Endothelial cell of umbilical vein (primary cell): Measurements from ENCODE around the gene ALDH1L1.

Experiments used
- EZH2 ChIP-seq: IDR thresholded peaks from 2 replicates; pipeline ENCODE4 v1.6.1; 2012; ENCODE audit warnings: borderline replicate concordance, low read depth, mild to moderate bottlenecking, moderate library complexity, low read length, inconsistent platforms; ENCODE audit not compliant: severe bottlenecking
- FOS ChIP-seq: IDR thresholded peaks from 2 replicates; pipeline ENCODE4 v1.6.1; 2011; ENCODE audit warnings: mild to moderate bottlenecking, low read length, moderate library complexity, borderline replicate concordance; ENCODE audit not compliant: insufficient read depth
- JUN ChIP-seq: IDR thresholded peaks from 2 replicates; pipeline ENCODE4 v1.6.1; 2011; ENCODE audit warnings: borderline replicate concordance, low read depth; ENCODE audit not compliant: insufficient read length, insufficient read depth
- MYC ChIP-seq: IDR thresholded peaks from one replicate; pipeline ENCODE4 v1.6.1; 2011; ENCODE audit warnings: mild to moderate bottlenecking, low read depth, low read length
- POLR2A ChIP-seq: IDR thresholded peaks from 2 replicates; pipeline ENCODE4 v1.6.1; 2012; ENCODE audit warnings: low read depth, mild to moderate bottlenecking, control low read depth, low read length
- POLR2AphosphoS5 ChIP-seq: IDR thresholded peaks from 2 replicates; pipeline ENCODE4 v1.6.1; 2012; ENCODE audit warnings: low read depth, mild to moderate bottlenecking, control low read depth, low read length, moderate library complexity; ENCODE audit not compliant: insufficient read depth
- TF ChIP-seq, protein P1 (sequence below), 2 donors: IDR thresholded peaks; 1 replicate in 1 of 2; 2 replicates in 1 of 2; pipeline ENCODE4 v1.5.1; 2011; ENCODE audit warnings: low read length in 2 of 2, mild to moderate bottlenecking in 2 of 2, moderate library complexity in 2 of 2, control low read depth in 1 of 2, inconsistent platforms in 1 of 2, low read depth in 1 of 2; ENCODE audit not compliant: insufficient read depth in 1 of 2; ENCODE audit errors: extremely low read depth in 1 of 2
- TF ChIP-seq, protein P2 (sequence below): IDR thresholded peaks from 2 replicates; pipeline ENCODE4 v1.6.1; 2011; ENCODE audit not compliant: insufficient read depth, insufficient read length

DNA sequence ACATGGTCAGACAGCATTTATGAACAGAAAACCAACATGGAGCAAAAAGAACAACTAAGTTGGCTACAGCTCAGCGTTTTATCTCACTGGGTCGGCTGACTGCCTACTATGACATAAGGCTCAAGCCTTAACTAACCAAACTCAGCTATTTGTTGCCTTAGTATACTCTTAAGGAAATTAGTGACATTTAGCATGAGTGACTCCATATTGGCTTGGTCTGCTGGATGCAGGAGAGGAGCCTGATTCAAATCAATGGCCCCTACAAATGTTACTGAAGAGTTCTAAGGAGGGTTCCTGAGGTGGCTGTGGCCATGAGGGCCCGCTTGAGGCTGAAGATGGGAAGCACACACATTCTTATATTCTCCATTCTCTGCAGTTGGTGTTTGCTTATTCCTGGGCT, 20.1 kb upstream of the ALDH1L1 start:
- TF ChIP-seq, protein P1, sequence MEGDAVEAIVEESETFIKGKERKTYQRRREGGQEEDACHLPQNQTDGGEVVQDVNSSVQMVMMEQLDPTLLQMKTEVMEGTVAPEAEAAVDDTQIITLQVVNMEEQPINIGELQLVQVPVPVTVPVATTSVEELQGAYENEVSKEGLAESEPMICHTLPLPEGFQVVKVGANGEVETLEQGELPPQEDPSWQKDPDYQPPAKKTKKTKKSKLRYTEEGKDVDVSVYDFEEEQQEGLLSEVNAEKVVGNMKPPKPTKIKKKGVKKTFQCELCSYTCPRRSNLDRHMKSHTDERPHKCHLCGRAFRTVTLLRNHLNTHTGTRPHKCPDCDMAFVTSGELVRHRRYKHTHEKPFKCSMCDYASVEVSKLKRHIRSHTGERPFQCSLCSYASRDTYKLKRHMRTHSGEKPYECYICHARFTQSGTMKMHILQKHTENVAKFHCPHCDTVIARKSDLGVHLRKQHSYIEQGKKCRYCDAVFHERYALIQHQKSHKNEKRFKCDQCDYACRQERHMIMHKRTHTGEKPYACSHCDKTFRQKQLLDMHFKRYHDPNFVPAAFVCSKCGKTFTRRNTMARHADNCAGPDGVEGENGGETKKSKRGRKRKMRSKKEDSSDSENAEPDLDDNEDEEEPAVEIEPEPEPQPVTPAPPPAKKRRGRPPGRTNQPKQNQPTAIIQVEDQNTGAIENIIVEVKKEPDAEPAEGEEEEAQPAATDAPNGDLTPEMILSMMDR (IDR thresholded peaks at IDR 0.05; ENCODE audit: extremely low read depth in 1 of 2, insufficient read depth in 1 of 2, low read depth in 1 of 2, low read length in 2 of 2), result no peak
- TF ChIP-seq EZH2 (no peak), POLR2A (no peak), POLR2AphosphoS5 (no peak), FOS (no peak), JUN (no peak), MYC (no peak)
- TF ChIP-seq, protein P2, sequence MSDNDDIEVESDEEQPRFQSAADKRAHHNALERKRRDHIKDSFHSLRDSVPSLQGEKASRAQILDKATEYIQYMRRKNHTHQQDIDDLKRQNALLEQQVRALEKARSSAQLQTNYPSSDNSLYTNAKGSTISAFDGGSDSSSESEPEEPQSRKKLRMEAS, result no peak
